ENCODE results near the gene DNAAF2. TPM values are rescaled to one million over a fixed set of nuclear protein-coding genes. Genes with fewer than 3 reads are reported as not detected.
"Not testable (repeated sequence)": the region's sequence is repeated elsewhere in the genome, so short reads cannot be mapped to it uniquely, and the experiment has no call there.

The DNAAF2 gene
- total RNA-seq, 2 donors from 2014 or later: 18.5 to 19.7 TPM

GRCh38 chr14:49673586-49673985 is 38.5 kb upstream of the DNAAF2 start:
- peaks cover 56% of the 10 kb centered on the region for H3K36me3 Mint-ChIP-seq (ENCODE audit: low read depth)

DNA sequence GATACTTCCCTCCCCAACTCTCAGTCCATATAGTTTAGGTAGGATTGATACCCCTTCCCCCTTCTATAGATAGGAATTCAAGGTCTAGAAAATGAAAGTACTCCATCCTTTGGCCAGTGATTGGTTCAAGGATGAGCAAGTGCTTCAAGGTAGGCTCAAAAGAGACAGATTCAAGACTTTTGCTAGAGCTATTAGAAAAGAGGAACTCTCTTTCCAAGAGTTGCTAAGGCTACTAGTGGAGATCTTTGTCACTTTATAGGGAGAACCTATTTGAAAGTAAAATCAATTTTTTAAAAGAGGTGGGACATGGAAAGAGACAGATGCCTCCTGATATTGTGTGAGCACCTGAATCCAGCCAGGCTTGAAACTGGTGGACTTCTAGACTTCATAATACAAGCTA is 35.4 kb upstream of the DNAAF2 start:
- no peak overlapping the region for H3K9ac ChIP-seq (ENCODE audit: extremely low read depth, low read length, poor library complexity, severe bottlenecking)
- no peak overlapping the region for H3K27ac ChIP-seq (ENCODE audit: low read depth, low read length)
- H3K27ac Mint-ChIP-seq: no peak overlapping the region
- H3K4me3 Mint-ChIP-seq: no peak overlapping the region
- peaks cover 56% of the 10 kb centered on the region for H3K36me3 Mint-ChIP-seq (ENCODE audit: low read depth)
- no peak for DNase-seq
- H3K27me3 Mint-ChIP-seq (ENCODE audit: insufficient read depth): no peaks in the 10 kb centered on the region
- TF ChIP-seq CTCF (conservative IDR thresholded peaks at IDR 0.05): no peak
- no peaks in the 10 kb centered on the region for H3K9me3 ChIP-seq (ENCODE audit: control insufficient read depth, low read length)
- no peaks in the 10 kb centered on the region for H3K4me1 ChIP-seq (ENCODE audit: control insufficient read depth, insufficient read depth, low read length)
- no peaks in the 10 kb centered on the region for H3K9me3 Mint-ChIP-seq
- peaks cover 37% of the 10 kb centered on the region for H3K36me3 ChIP-seq (ENCODE audit: control insufficient read depth, insufficient read depth, low read length)
- H3K4me3 ChIP-seq (ENCODE audit: low read length): no peak overlapping the region
- no peaks in the 10 kb centered on the region for H3K27me3 ChIP-seq (ENCODE audit: control insufficient read depth, insufficient read depth, low read length, poor library complexity, severe bottlenecking)
- H3K4me1 Mint-ChIP-seq: no peaks in the 10 kb centered on the region

More at GRCh38 chr14:49673586-49673985, 38.5 kb upstream of the DNAAF2 start:
- no peak overlapping the region for H3K9ac ChIP-seq (ENCODE audit: extremely low read depth, low read length, poor library complexity, severe bottlenecking)
- no peak for DNase-seq
- TF ChIP-seq CTCF (conservative IDR thresholded peaks at IDR 0.05): no peak
- WGBS, 2 experiments (ENCODE audit: insufficient coverage in 1 of 2, insufficient read length in 1 of 2): 86% methylated on average over 1 of the region's 2 CpGs; no CpG with 5 or more reads in 1 of the 2 experiments
- Mint-ChIP-seq H3K27ac (no peak overlapping the region), H3K4me1 (no peaks in the 10 kb centered on the region), H3K27me3 (ENCODE audit: insufficient read depth) (no peaks in the 10 kb centered on the region), H3K4me3 (no peak overlapping the region), H3K9me3 (no peaks in the 10 kb centered on the region)
- no peaks in the 10 kb centered on the region for H3K4me1 ChIP-seq (ENCODE audit: control insufficient read depth, insufficient read depth, low read length)
- H3K9me3 ChIP-seq (ENCODE audit: control insufficient read depth, low read length): no peaks in the 10 kb centered on the region
- H3K36me3 ChIP-seq (ENCODE audit: control insufficient read depth, insufficient read depth, low read length): peaks cover 41% of the 10 kb centered on the region
- no peak overlapping the region for H3K27ac ChIP-seq (ENCODE audit: low read depth, low read length)
- no peaks in the 10 kb centered on the region for H3K27me3 ChIP-seq (ENCODE audit: control insufficient read depth, insufficient read depth, low read length, poor library complexity, severe bottlenecking)
- H3K4me3 ChIP-seq (ENCODE audit: low read length): no peak overlapping the region

DNA sequence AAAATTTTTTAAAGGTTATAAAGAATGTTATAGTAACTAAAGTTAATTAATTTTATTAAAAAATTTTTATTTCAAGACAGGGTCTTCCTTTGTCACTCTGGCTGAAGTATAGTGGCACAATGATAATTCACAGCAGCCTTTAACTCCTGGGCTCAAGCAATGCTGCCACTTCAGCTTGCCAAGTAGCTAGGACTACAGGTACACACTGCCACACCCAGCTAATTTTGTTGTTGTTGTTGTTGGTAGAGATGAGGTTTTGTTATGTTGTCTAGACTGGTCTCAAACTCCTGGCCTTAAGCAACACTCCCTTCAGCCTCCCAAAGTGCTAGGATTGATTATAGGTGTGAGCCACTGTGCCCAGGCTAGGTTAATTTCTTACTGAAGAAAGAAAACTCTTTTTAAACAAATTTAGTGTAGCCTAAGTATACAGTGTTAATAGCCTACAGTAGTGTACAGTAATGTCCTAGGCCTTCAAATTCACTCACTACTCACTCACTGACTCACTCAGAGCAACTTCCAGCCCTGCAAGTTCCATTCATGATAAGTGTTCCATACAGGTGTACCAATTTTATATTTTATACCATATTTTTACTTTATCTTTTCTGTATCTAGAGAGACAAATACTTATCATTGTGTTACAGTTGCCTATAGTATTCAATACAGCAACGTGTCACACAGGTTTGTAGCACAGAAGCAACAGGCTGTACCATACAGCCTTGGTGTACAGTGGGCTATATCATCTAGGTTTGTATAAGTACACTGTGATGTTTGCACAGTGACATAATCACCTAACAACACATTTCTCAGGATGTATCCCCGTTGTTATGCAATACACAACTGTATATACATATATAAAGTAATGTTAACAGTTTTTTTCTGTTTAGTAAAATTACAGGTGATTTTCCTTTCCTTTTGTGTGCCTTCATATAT is 24.7 kb upstream of the DNAAF2 start:
- Mint-ChIP-seq H3K36me3 (ENCODE audit: low read depth) (peaks cover 5% of the 10 kb centered on the region), H3K27ac (no peak overlapping the region), H3K4me3 (no peak overlapping the region), H3K9me3 (no peaks in the 10 kb centered on the region), H3K4me1 (no peaks in the 10 kb centered on the region), H3K27me3 (ENCODE audit: insufficient read depth) (no peaks in the 10 kb centered on the region)
- Histone ChIP-seq H3K9me3 (ENCODE audit: control insufficient read depth, low read length) (no peaks in the 10 kb centered on the region), H3K9ac (ENCODE audit: extremely low read depth, low read length, poor library complexity, severe bottlenecking) (no peak overlapping the region), H3K4me3 (ENCODE audit: low read length) (no peak overlapping the region), H3K4me1 (ENCODE audit: control insufficient read depth, insufficient read depth, low read length) (no peaks in the 10 kb centered on the region), H3K36me3 (ENCODE audit: control insufficient read depth, insufficient read depth, low read length) (peaks cover 31% of the 10 kb centered on the region), H3K27me3 (ENCODE audit: control insufficient read depth, insufficient read depth, low read length, poor library complexity, severe bottlenecking) (no peaks in the 10 kb centered on the region), H3K27ac (ENCODE audit: low read depth, low read length) (no peak overlapping the region)
- TF ChIP-seq CTCF (conservative IDR thresholded peaks at IDR 0.05): no peak
- WGBS, 2 experiments (ENCODE audit: insufficient coverage in 1 of 2, insufficient read length in 1 of 2): 100% methylated on average over 1 of the region's 2 CpGs; no CpG with 5 or more reads in 1 of the 2 experiments
- no peak for DNase-seq

- H3K4me3 Mint-ChIP-seq; H3K4me1 Mint-ChIP-seq; H3K27ac Mint-ChIP-seq; H3K9me3 ChIP-seq (ENCODE audit: control insufficient read depth, low read length); H3K4me3 ChIP-seq (ENCODE audit: low read length); H3K9ac ChIP-seq (ENCODE audit: extremely low read depth, low read length, poor library complexity, severe bottlenecking); H3K27me3 ChIP-seq (ENCODE audit: control insufficient read depth, insufficient read depth, low read length, poor library complexity, severe bottlenecking); H3K27me3 Mint-ChIP-seq (ENCODE audit: insufficient read depth); H3K4me1 ChIP-seq (ENCODE audit: control insufficient read depth, insufficient read depth, low read length); DNase-seq; H3K9me3 Mint-ChIP-seq; H3K27ac ChIP-seq (ENCODE audit: low read depth, low read length): not testable (repeated sequence)
- H3K36me3 ChIP-seq (ENCODE audit: control insufficient read depth, insufficient read depth, low read length): peaks cover 29% of the 10 kb centered on the region
- H3K36me3 Mint-ChIP-seq (ENCODE audit: low read depth): peaks cover 13% of the 10 kb centered on the region
- WGBS, 2 experiments (ENCODE audit: insufficient coverage in 1 of 2, insufficient read length in 1 of 2): 96 to 100% methylated on average over 2 to 5 of the region's 6 CpGs
Measured at GRCh38 chr14:49657500-49657899, 22.5 kb upstream of the DNAAF2 start.

Data from endodermal cell (in vitro differentiated cells).